Stimulated activated CD8-positive, alpha-beta memory T cell treated with anti-CD3 and anti-CD28 coated beads, Interleukin-2, amount 100 ng/mL, for 1 hour (primary cell): ENCODE data around the gene TECPR2.
"Not testable (repeated sequence)": the region's sequence is repeated elsewhere in the genome, so short reads cannot be mapped to it uniquely, and the experiment has no call there.

Experiments used
- DNase-seq, 2 donors: peaks; one replicate each; pipeline ENCODE4 v3.0.0-alpha.2; 2020; ENCODE audit warnings: low read depth in 2 of 2

Gene TECPR2

GRCh38 chr14:102362545-102363181 lies at the start of gene TECPR2, which contains the start of gene CINP:
TSS of gene TECPR2 (plus strand) at chr14:102362941. CDS start at chr14:102376722, 13,781 bp downstream.
TSS of gene CINP (minus strand) at chr14:102362890. CDS start at chr14:102362851, 39 bp downstream.
- DNase-seq: peak; percentile 94 to 96

GRCh38 chr14:102314242-102315011 lies 48.3 kb upstream of the TECPR2 start:
- DNase-seq: peak; percentile 61 to 76

DNA sequence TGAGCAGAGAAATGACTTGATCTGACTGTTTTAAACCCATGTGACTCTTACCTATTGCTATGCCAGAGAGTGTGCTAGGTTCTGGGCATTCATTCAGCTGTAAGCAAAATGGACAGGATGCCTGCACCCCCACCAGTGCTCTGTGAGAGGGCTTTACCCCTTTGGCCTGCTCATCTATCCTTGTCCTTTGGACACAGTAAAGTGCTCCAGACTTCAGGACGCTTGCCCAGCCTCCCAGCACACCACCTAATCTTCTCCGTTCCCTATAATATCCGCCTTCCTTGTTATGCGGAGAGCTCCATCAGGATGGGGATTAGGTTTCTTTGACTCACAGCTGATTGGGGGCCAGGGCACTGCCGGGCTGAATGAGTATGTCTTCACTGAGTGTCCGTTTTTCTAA lies 47.6 kb upstream of the TECPR2 start:
- no peak for DNase-seq

DNA sequence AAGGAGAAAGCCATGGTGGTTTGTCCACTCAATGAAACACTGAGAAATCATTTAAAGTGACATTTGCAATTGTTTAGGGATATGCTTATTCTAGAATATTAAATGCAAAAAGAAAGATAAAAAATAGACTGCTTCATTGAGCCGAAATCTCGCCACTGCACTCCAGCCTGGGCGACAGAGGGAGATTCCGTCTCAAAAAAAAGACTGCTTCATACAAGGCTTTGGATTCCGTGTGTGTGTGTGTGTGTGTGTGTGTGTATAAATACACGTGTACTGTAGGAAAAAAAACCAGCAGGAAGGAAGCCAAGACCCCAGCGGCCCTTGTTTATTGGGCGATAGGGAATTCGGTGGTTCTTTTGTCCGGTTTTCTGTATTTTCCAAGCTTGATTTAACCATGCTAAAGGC lies 46.4 kb upstream of the TECPR2 start:
- no peak for DNase-seq

DNA sequence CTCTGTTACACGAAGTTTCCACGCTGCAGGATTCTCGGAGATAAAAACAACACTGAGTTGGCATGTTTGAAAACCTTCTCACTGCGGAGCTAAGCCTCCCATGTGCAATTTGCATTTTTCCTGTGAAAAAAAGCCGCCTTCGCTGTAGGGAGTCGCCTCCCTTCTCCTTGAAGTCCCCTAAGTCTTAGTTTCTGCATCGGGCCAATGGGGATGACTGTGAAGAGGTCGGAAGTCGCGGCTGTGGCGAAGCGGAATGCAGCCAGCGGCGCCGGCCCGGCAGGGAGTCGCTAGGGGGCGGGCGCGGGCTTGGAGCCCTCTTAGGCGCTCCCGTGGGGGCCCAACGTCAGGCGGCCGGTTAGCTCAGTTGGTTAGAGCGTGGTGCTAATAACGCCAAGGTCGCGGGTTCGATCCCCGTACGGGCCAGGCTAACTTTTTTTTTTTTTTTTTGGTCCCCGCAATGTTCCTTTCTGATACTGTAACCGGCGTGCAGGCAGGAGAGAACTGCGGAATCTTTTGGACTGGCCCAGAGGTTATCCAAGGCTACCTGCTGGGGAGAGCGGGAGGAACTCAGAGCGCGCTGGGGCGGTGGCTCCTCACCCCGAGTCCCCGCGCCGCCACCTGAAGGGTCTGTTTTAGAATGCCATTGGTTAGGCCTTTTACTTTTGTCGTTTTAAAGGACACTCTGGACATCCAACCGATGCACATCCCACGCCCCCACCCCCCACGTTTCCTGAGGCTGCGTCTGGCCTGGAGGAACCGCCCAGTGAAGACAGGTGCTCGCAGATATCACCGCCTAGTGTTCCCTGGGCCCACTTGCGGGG lies 45.8 kb upstream of the TECPR2 start:
- DNase-seq: peak; percentile 92 to 98

GRCh38 chr14:102317564-102318248 lies 45.0 kb upstream of the TECPR2 start:
- no peak for DNase-seq

GRCh38 chr14:102318781-102319276 lies 43.9 kb upstream of the TECPR2 start:
- no peak for DNase-seq

DNA sequence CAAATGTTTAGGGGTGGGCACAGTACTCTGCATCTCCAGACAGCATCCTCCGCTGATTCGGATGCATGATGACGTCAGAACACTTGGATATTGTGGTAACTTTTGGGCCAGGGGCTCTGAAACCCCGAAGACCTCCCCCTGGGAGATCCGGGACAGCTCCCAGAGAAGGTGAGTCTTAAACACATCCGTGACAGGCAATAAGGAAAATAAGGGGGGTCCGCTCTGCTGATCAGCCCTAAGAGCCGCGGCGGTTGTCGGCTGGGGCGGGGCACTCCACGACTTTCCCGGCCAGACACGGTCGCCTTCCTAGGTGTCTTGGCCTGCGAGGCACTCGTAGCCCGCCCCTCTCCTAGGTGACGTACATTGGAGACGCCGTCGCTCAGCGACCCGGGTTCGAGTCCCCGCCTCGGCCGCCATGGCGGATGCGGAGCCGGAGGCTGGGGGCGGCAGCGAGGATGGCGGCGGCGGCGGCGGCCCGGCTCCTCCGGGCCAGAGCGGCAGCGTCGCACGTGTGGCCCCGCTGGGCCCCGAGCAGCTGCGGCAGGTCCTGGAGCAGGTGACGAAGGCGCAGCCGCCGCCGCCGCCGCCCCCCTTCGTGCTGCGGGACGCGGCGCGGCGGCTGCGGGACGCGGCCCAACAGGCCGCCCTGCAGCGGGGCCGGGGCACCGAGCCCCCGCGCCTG lies 43.2 kb upstream of the TECPR2 start, which contains the start of gene ZNF839:
Gene ZNF839, plus strand, starts transcription at position 396 of the 682 bp plus-strand sequence. Its CDS starts 20 bp downstream, at position 416.
- peak; percentile 88 to 89 for DNase-seq

DNA sequence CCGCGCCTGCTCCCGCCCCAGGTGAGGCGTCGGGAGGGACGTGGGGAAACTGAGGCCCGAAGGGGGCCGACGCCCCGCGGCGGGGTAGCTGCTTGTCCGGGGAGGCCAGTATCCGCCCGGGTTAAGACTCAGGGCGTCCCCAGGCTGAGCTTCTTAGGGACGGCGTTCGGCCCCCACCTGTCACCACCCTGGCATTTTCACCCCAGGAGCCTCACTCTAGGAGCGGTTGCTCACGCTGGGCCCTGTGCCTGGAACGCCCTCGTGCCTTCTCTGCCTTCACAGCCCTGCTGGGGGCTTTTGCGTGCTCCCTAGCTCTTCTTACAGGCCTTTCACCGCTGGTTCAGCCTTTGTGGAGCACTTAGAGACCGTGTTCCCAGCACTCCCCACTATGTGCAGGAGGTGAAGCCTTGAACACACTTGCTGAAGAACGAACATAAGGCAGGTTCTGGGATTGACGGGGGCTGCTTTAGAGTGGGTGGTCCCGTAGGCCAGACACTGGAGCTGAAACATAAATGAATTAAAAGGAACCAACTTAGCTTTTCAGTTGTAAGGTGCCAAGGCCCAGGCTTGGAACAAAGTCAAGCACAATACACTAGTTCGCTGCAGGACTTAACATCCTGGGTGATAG lies 42.6 kb upstream of the TECPR2 start:
- DNase-seq: peak in 1 of 2 donors; percentile 12

DNA sequence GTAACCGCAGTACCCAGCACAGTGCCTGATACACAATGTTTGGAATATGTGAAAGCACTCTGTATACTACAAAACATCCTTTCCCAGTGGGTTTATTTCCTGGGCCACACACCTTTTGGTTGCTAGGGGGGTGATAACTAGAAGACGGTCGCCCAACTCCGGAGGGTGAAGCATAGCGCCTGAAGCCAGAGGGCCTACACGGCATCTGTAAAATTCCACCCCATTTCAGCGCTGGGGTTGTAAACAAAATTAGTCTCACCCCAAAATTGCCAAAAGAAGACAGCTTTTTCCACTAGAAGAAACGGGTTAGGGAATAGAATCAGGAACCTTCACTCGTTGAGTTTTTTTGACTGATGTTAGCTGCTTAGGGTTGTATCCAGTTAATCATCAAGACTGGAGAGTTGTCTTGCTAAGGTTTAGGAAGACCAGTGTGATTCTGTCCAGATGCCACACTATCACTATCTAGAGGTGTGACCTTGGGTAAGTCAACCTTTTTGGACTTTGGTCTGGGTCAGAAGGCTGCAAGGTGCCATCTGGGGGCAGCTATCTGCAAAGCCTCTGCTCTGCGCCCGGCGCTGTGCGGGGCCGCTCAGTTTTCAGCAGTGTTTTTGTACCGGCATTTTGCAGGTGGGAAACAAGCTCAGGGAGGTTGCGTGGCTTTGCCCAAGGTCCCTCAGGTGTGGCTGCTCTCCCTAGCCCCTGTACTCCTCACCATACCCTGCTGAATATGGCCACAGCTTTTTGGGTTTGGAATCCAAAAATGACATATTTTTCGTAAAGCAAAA lies 41.9 kb upstream of the TECPR2 start:
- DNase-seq: no peak

GRCh38 chr14:102321456-102322422 lies 41.0 kb upstream of the TECPR2 start:
- no peak for DNase-seq

DNA sequence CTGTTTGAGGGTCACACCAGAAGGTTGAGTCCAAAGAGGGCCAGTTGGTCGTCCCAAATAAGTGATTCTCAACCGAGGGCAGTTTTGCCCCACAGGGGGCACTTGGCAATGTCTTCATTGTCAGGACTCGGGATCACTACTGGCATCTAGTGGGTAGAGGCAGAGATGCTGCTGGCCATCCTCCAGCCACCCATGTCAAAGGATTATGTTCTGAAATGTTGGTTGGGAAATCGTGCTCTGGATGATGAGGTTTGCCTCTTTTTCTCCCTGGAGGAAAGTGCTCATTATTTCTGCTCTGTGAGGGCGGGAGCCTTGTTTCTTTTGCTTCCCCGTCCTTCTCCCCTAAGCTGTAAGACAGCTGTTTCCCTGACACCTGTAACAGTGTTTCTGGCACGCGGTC lies 39.6 kb upstream of the TECPR2 start:
- DNase-seq: no peak

DNA sequence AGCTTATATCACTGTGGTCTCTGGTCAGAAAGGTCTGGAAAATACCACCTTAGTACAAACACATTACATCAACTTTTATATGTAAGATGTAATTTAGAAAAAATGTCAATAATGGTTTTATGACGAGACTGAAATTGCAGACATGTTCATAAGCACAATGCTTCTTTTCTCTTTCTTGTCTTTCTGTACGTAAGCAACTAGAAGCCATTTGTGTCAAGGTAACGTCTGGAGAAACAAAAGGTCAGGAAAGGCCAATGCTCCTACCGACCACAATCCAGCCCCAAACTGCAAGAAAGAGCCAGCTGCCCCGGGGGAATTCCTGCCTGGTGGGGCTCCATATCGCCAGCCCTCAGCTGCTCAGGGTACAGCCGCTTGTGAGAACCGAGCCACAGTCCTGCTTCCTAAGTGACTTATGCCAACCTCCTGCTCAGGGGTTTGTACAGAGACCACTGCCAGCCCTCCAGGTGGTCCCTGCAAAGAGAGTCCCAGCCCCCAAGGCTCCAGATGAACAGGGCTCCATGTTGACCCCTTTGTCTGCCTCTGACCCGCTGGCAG lies 36.9 kb upstream of the TECPR2 start:
- no peak for DNase-seq

DNA sequence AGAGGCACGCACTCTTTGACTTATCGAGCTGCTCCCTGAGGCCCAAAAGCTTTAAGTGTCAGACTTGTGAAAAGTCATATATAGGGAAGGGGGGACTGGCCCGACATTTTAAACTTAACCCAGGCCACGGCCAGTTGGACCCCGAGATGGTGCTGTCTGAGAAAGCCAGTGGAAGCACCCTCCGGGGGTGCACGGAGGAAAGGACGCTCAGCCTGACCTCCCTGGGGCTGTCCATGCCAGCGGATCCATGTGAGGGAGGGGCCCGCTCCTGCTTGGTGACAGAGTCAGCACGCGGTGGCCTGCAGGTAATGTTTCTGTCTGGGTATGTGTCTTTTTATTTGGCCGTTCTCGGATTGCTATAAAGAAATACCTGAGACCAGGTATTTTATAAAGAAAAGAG lies 36.2 kb upstream of the TECPR2 start:
- no peak for DNase-seq

DNA sequence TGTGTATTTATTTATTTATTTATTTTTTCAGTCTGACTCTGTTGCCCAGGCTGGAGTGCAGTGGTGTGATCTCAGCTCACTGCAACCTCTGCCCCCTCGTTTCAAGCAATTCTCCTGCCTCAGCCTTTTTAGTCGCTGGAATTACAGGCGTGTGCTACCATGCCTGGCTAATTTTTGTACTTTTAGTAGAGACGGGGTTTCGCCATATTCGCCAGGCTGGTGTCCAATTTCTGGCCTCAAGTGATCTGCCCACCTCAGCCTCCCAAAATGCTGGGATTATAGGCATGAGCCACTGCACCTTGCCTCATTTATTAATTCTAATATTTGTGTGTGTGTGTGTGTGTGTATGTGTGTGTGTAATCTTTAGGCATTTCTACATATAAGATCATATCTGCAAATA lies 33.4 kb upstream of the TECPR2 start:
- DNase-seq: not testable (repeated sequence)

DNA sequence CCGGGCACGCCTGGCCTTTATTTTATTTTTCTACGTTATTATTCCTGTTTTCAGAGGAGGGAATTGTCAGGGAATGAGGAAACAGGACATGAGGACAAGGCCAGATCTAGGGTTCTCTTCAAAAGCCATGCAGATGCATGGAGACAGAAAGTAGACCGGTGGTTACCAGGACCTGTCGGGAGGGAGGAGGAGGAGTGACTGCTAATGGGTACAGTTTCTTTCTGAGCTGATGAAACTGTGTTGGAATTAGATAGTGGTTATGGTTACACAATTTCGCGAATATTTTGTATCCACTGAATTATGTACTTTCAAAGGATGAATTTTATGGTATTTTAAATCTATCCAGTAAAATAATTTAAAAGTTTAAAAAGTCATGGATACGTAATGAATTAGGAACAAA lies 31.9 kb upstream of the TECPR2 start:
- no peak for DNase-seq

DNA sequence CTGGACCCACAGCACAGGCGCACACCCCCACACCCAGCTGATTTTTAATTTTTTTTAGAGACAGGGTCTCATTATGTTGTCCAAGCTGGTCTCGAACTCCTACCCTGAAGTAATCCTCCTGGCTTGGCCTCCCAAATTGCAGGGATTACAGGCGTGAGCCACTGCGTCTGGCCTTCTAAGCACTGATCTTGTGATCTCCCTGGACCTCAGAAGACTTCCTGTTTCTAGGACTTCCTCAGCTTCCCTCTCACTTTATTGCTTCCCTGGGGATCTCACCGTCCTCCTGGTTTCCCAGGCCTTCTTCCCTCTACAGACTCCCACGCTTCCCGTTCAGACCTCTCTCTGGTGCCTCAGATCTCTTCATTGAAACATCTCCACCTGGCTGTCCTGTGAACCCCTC lies 29.4 kb upstream of the TECPR2 start:
- no peak for DNase-seq
